Stimulated activated CD4-positive, alpha-beta T cell treated with anti-CD3 and anti-CD28 coated beads, Interleukin-4, amount 100 ng/mL, for 1 hour (primary cell): ENCODE results near the gene UROC1.

ENCODE experiments used
- DNase-seq: peaks from one replicate; pipeline ENCODE4 v3.0.0-alpha.2; 2020

The UROC1 gene

DNA sequence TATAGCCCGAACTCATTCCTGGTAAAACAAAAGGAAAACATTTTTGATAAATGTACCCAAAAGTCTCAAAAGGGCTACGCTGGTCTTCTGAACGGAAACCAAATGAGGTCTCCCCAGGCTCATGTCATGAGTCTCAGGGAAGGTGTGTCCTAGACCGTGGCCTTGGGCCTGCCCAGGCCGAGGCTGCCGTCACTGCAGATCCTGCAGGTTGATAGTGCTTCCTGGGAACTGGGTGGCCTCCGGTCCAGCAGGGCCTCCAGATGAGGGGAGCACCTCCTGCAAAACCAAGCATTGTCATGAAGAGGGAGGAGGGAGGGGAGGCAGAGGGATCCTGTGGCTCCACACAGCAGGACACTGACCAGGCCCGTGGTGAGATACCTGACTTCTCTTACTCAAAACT is 79.4 kb downstream of the UROC1 start:
- DNase-seq, result no peak

DNA sequence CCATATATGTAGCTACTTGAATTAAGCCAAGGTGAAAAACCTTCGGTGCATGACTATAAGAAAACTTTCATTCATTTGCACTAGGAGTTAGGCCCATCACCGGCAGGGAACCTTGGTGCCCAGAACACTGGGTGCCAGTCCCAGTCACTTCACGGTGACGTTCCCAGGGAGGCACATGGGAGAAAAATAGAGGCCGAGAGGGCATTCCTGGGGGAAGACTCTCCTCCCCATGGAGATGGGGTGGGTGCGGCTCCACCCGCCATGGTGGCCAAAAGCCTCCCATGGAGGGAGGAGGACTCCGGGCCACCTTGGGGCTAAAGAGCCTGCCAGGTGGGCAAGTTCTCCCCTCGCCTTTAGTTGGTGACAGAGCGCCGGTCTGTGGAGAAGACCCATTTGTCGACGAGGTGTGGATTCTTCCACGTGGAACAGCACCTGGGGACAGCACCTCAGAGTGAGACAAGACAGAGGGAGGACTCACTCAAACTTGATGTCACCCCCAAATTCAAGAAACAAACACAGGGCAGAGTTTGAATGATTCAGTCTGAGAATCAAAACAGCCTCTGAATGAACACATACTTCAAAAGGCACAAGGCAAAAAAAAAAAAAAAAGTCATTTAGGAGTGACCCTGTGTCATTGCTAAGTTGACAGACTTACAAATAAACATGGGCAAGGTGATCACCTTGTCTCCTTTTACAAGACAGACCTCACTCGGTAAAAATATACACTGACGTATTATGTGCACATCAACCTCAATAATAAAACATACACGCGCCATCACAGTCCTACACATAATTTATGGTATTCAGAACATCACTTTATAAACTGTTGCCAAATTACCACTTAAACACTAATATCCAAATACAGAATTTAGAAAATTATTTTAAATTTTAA is 80.5 kb downstream of the UROC1 start:
- no peak for DNase-seq

DNA sequence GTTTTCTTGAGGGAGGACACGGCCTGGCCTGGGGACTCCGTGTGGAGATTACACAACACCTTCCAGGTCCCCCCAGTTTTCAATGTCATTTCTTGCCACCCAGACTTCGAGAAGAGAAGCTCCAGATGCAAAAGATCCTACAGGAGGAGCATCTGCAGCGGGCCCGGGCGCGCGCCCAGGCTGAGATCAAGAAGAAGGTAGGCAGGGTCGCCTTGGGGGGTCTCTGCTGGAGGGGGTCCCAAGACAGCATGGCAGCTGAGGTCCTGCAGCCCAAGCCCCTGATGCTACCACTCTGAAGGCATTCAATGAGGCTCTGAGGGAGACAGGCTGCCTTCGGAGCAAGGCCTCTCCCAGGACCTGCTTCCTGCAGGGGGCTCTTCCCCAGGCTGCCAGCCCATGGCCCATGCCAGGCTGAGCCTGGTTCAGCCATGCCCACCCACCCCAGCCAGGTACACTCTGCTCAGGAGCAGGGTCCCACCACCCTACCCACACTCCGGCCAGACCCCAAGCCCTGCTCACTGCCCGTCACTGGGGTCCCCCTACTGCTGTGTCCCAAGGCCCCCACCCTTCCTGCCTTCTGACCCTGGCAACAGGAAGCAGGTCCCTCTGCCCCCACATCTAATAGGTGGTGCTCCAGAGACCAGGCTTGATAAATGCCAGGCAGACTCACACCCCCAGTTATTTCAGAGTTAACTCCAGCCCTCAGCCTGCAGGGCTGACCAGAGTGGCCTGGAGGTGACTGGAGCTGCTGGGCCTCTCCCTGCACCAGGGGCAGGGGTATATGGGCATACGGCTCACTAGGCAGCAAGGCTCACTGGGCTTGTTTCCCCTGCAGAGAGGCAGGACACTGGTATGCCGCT is 81.9 kb downstream of the UROC1 start:
- no peak for DNase-seq

- no peak for DNase-seq
These were observed 82.6 kb downstream of the UROC1 start for GRCh38 chr3:126434931-126435411.

DNA sequence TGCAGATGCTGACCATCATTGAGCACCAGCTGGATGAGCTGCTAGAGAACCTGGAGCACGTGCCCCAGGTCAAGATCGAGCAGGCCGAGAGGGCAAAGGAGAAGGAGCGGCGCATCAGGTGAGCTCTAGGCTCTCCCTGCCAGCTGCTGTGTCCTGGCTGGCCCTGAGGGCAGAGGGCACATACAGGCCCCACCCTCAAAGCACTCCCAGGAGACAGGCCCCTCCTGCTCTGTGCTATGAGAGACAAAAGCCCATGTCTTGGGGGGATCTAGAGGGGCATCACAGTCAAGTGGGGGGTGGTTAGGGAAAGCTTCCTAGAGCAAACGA is 83.3 kb downstream of the UROC1 start:
- DNase-seq, result no peak

DNA sequence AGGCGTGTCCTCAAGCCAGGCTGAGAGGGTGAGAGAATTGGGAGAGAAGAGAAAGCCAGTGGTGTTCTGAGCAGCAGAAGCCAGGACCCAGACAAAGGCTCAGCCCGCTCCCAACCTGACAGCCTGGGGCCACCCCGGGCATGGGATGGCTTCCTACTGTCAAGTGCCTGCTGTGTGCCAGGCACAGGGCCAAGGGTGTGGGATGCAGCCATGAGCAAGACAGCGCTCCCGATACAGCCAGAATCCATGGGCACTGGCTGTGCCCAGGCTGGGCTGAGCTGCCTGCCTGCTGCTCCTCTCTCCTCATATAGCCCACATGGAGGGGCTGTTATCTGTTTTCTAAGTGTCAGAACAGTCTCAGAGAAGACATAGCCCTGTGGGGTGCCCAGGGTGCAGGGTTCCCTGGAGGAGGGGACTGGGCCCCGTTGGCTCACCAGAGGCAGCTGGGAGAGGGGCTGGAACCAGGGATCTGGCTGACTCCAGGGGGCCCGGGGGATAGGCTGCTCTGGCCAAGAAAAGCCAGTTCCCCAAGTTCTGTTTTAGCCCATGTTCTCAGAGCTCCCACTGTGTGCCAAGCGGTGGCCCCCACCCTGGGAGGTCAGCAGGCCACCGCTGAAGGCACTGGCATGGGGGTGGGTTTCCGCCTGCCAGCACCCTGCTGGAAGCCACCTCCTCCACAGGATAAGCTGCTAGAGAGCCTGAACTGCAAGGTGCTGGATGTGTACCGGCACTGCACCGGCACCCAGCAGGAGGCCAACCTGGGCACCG is 83.9 kb downstream of the UROC1 start:
- DNase-seq, result no peak

DNA sequence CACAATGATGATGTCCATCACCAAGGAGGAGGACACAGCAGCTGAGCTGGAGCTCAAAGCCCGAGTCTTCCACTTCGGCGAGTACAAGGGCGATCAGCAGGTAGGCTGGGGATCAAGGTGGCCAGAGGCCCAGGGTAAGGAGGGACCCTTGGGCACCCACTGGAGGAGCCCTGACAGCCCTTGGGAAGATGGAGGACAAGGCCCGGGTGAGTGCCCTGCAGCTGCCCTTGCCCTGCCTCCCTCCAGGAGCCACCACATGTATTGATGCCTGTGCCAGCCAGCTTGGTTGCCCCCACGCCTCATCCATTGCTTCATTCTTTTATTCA is 84.5 kb downstream of the UROC1 start:
- DNase-seq, result no peak

- DNase-seq, result no peak
These were observed 85.0 kb downstream of the UROC1 start for GRCh38 chr3:126432361-126433104.
